HPDE6-E6E7 (cell line): Measurements from ENCODE around the gene CCDC192.

Source experiments
- DNase-seq: peaks from one replicate; pipeline ENCODE4 v3.0.0; 2011; ENCODE audit warnings: missing footprints; ENCODE audit errors: extremely low spot score

The CCDC192 gene

GRCh38 chr5:127957701-127958239 lies 254.6 kb downstream of the CCDC192 start:
- no peak for DNase-seq

DNA sequence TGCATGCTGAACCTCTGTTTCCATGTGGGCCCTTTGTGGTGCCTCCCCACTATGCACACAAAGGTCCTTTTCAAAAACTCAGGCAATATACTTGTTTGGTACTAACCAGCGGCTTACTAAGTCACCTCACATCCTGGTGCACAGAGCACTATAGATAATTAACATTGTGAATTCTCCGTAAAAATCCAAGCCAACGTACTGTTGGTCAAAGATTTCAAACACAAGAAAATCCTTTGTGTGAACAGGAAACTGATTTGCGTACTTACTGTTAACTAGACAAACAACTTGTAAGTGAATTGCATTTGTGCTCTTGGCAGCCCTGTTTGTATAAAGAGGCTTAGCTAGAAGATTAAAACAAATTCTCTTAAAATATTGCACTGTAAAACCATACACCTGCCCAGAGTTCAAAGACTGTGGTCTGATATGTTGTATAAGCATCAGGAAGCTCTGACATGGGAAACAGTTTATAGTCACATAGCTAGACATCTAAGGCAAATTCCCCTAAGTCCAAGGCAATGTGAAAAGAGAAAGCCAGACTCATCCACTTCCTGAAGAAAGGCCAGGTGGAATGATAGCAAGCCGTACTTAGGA lies 255.3 kb downstream of the CCDC192 start:
- DNase-seq: no peak

DNA sequence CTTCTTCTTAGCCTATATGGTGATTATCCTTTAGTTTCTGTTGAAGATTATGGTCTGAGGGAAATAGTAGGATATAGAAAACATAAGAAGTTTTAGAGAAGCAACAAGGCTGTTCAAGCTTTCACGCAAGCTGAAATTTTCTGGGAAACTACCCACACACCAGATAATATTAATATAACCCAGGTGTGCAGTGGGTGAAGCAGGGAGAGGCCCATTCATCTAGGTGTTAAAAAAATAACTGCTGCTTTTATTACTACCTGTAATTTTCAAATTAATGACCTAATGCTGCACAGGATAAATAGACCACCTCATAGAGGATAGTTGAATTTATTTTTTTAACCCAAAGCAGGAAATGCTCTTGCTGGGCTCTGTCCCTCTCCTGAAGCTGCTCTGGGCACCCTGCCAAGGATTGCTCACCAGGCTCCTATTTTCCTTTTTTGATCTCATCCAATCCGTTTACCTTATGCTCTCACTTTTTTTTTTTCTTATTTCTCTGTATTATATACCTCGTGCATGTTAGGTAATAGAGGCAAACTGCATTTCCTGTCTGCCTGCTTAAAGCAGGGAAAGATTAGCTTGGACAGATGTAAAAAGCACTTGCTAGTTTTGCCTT lies 256.1 kb downstream of the CCDC192 start:
- DNase-seq: peak; percentile 64

DNA sequence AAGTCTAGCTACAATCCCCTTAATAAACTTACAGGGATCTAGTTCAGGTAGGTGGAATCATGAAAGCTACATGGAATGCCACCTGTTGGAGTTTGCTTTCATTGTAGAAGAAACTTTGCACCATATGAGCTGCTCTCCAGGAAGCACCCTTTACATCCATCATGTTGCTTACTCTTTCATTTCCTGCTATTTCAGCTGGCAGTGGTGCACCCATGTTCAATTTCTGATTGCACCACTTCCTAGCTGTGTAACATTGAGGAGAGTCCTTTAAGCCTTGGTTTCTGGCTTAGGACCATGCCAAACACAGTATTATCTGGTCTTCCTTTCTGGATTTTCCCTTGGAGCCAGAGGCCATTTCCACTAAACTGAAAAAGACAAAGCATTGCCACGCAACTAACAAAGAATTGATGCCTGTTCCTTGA lies 257.1 kb downstream of the CCDC192 start:
- DNase-seq: no peak

GRCh38 chr5:127961006-127961762 lies 258.0 kb downstream of the CCDC192 start:
- no peak for DNase-seq

DNA sequence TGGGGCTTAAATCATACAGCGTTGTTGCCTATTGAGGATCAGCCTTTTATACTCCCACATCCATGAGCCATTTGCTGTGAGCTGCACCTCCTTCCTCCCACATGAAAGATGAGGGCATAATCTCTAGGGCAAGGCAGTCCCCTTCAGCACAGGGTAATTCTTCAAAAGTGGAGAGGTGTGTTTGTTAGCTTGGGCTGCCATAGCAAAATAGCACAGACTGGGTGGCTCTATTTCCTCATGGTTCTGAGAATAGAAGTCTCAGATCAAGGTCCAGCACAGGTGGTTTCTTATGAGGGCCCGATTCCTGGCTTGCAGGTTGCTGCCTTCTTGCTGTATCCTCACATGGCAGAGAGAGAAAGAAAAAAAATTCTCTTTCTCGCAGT lies 258.6 kb downstream of the CCDC192 start:
- DNase-seq: no peak

- DNase-seq: no peak
Observed at GRCh38 chr5:127962491-127962890, 259.3 kb downstream of the CCDC192 start.

DNA sequence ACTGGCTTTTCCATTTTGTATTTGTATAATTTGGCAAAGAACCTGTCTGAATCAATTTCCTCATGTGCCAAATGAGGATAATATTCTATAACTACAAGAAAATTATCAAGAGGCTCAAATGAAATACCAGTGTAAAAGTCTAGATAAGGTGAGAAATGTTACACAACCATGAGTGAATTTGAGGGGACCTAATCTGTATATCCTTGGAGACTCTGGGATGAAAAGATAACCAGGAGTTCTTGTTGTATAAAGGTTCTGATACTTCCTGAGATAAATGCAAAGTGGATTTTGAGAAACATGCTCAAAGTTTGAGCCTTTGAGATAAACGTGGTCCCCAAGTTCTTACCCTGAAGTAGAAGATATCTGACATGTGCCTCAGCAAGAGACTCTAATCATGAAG lies 260.0 kb downstream of the CCDC192 start:
- DNase-seq: no peak

DNA sequence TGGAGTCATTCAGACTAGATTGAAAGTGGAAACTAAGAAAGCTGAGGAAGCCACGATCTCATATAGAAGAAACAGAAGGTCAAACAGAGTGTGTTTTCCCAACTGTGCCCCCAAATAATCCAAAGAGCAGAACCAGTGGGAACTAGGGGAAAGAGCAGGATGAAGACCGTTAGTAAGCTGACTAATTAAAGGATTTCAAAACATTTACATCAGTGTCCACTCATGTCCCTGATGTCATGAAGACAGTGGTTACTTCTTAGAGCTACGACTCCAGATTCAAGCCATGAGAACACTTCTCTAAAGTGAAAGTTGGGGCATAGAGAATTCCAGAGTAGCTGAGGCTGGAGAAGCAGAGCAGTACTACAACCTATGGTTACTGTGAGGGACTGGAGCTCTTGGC lies 260.7 kb downstream of the CCDC192 start:
- DNase-seq: no peak

GRCh38 chr5:127967323-127967982 lies 264.3 kb downstream of the CCDC192 start:
- no peak for DNase-seq

DNA sequence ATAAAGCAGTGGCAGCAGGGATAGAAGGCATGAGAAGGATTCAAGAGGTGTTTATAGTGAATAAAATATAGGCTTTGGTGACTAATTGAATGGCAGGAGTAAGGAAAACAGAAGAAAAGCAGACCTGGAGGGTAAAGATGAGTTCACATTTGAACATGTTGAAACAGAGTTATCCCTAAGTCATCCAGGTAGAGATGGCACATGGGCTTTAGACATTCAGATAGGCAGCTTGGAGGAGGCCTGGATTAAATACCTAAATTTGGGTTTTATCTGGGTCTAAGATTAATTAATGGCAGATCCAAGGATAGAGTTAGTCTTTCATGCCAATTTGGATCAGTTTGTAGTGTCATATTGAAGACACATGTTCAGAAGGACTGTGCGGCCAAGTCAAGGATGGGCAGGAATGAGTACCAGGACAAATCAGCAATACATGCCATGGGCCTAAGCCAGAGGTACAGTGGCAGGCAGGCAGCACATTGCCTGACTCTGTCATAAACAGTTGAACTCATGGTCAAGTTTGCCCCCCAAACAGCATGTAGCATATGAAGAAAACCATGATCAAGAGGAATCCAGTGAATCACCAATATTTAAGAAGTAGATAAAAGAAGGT lies 264.9 kb downstream of the CCDC192 start:
- no peak for DNase-seq

DNA sequence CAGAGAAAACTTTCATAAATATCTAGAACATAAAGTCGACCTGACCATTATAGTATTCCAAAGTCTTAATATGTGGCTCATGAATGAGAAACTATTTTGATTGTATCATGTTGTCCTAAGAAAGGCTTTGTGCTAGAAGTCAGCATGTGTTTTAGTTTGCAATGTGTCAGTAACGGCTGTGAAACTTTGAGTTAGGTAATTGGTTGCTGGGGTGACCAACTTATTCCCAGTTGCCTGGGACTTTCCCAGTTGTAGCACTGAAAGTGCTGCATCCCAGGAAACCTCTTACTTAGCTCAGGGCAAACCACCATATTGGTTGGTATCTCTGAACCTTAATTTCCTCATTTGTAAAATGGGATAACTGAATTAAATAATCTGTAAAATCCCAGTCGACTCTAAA lies 265.8 kb downstream of the CCDC192 start:
- no peak for DNase-seq

GRCh38 chr5:127969651-127970050 lies 266.5 kb downstream of the CCDC192 start:
- no peak for DNase-seq

DNA sequence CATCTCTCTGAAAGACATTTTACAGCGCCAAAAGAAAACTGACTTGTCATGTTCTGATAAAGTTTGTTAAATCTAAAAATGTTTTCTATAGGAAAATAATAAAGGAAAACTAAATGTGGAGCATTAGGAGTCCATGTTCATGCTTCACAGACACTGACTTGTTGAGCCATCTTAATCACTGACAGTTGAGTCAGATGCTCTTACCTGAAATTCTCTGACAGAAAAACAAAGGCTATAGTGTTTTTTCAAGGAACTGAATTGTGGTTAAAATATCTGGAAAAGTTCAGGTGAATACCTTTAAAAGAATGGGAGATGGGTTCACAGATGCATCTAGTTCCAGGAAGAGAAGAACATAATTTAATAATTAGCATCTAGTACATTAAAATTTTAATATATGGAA lies 266.9 kb downstream of the CCDC192 start:
- no peak for DNase-seq

- DNase-seq: no peak
Observed at GRCh38 chr5:127970854-127971425, 267.7 kb downstream of the CCDC192 start.

DNA sequence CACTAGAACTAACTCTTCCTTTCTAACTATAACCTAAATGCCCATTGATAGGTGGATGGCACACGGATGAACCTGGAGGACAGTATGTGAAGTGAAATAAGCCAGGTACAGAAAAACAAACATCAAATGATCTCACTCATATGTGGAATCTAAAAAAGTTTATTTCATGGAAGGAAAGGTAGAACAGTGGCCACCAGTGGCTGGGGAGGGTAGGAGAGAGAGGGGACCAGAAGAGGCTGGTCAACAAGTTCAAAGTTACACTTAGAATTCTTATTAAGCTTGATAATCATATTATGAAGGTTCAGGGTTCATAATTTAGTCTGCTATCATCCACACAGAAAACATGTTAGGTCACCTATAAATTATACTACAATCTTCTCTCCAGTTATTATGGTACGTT lies 272.8 kb downstream of the CCDC192 start:
- DNase-seq: no peak

GRCh38 chr5:127976525-127976924 lies 273.3 kb downstream of the CCDC192 start:
- DNase-seq: no peak

GRCh38 chr5:127976991-127977717 lies 274.0 kb downstream of the CCDC192 start:
- DNase-seq: no peak

DNA sequence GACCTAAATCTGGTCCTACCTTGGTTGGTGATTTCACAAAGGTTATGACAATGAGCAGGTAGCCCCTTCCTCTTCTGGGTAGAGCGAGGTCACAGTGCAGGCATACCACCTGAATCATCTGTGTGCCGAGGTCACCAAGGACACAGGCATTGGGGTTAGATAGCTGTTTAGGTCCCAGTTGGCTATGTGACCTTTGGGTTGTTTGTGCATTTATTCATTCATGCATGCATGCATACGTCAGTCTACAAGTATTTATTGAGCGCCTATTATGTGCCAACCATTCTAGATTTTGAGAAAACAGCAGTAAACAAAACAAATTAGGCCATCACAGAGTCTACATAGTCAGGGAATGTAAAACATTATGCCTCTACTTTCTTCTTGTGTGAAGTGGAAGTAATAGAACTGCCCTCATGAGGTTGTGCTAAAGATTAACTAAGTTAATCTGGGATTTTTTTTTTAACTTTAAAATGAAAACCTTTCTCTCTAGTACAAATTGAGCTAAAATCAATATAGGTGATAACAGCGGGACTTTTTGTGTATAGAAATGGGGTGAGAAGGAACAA lies 275.6 kb downstream of the CCDC192 start:
- DNase-seq: no peak

DNA sequence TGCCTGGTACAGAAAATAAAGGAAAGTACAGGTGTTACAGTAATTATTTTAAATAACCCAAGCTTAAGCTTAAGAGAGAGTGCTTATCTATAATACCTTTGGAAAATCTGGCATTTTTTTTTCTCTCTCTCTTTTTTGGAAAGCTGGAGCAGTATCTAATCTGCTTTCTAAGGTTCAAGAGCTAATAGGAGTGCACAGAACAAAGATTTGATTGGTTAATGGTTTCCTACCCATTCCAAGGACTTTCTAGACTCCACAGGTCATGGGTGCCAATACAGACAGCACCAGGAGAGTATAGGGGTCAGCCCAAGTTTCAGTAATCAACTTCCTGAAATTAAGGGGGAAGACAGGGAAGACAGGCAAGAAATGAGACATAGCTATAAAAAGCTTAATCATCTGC lies 276.3 kb downstream of the CCDC192 start:
- no peak for DNase-seq

GRCh38 chr5:127980843-127981242 lies 277.7 kb downstream of the CCDC192 start:
- DNase-seq: no peak
